A673 (cell line): ENCODE data around the gene ELF1. TPM values are rescaled to one million over a fixed set of nuclear protein-coding genes. Genes with fewer than 3 reads are reported as not detected.

Experiments used
- BruUV-seq: library from RNA; stranded (reverse); fragments of 400-500 nt; replicated peaks from 2 replicates; lab custom pipeline; 2021; lab: Mats Ljungman, UMichigan
- CTCF ChIA-PET: fragments of 300-600 bp; sonication (Branson Sonifier 250); formaldehyde crosslinking; loops from one replicate; lab custom pipeline; 2022; ENCODE audit warnings: antibody characterized with exemption; lab: Charles Lee
- POLR2A ChIA-PET: fragments of 300-600 bp; sonication (Branson Sonifier 250); formaldehyde crosslinking; loops from one replicate; lab custom pipeline; 2022; ENCODE audit warnings: antibody characterized with exemption; ENCODE audit not compliant: low non-redundant PET; lab: Charles Lee
- DNase-seq: peaks from one replicate; pipeline ENCODE4 v3.0.0-alpha.2; 2015; ENCODE audit warnings: low spot score
- H3K27ac ChIP-seq: fragments of 200-600 bp; sonication (generic); 2 replicates; pipeline ENCODE4 v1.5.1; 2016; ENCODE audit warnings: mixed run types, low read depth, mild to moderate bottlenecking, mixed read lengths, antibody characterized with exemption, low read length; ENCODE audit not compliant: poor library complexity, severe bottlenecking
- H3K27me3 ChIP-seq: fragments of 200-600 bp; sonication (generic); replicated peaks from 2 replicates; pipeline ENCODE4 v1.6.1; 2017; ENCODE audit warnings: mixed run types, low read depth, mild to moderate bottlenecking, mixed read lengths, antibody characterized with exemption, low read length; ENCODE audit not compliant: insufficient read depth, poor library complexity
- H3K36me3 ChIP-seq: fragments of 200-600 bp; sonication (generic); 2 replicates; pipeline ENCODE4 v1.6.1; 2016; ENCODE audit warnings: mixed run types, mild to moderate bottlenecking, mixed read lengths, antibody characterized with exemption, low read length; ENCODE audit not compliant: insufficient read depth, poor library complexity, severe bottlenecking
- H3K4me1 ChIP-seq: fragments of 200-600 bp; sonication (generic); 2 replicates; pipeline ENCODE4 v1.6.1; 2017; ENCODE audit warnings: mixed run types, mild to moderate bottlenecking, mixed read lengths, antibody characterized with exemption, low read length; ENCODE audit not compliant: insufficient read depth, poor library complexity, severe bottlenecking
- H3K4me3 ChIP-seq: fragments of 200-600 bp; sonication (generic); 2 replicates; pipeline ENCODE4 v1.5.1; 2016; ENCODE audit warnings: low read depth, mixed run types, mild to moderate bottlenecking, mixed read lengths, low read length; ENCODE audit not compliant: poor library complexity, severe bottlenecking
- H3K9me3 ChIP-seq: fragments of 200-600 bp; sonication (generic); 2 replicates; pipeline ENCODE4 v1.6.1; 2016; ENCODE audit warnings: mixed run types, low read depth, mild to moderate bottlenecking, mixed read lengths, antibody characterized with exemption, low read length; ENCODE audit not compliant: poor library complexity, severe bottlenecking
- EZH2 ChIP-seq: fragments of 200-600 bp; sonication (generic); IDR thresholded peaks from 2 replicates; pipeline ENCODE4 v1.6.1; 2017; ENCODE audit warnings: borderline replicate concordance, low read depth, mild to moderate bottlenecking, mixed read lengths, antibody characterized with exemption, low read length; ENCODE audit not compliant: poor library complexity, severe bottlenecking
- intact Hi-C: fragments of 100-400 bp; cut with micrococcal nuclease; formaldehyde crosslinking; loops from one replicate; pipeline ENCODE4 v1.10.0; 2022; ENCODE audit not compliant: unreplicated experiment
- total RNA-seq: library from RNA; stranded (reverse); gene quantifications from 2 replicates; pipeline ENCODE4 v1.2.3, GENCODE V29; 2021
- TF ChIP-seq, protein P1 (sequence below): fragments of 300-800, 200-600 bp; sonication (generic); conservative IDR thresholded peaks from 2 replicates; pipeline ENCODE4 v1.5.1; 2017; ENCODE audit warnings: low read depth, mild to moderate bottlenecking, antibody characterized with exemption, low read length, moderate library complexity, mixed read lengths

The ELF1 gene
- total RNA-seq, 1 experiment from 2014 or later = 31.5 TPM

DNA sequence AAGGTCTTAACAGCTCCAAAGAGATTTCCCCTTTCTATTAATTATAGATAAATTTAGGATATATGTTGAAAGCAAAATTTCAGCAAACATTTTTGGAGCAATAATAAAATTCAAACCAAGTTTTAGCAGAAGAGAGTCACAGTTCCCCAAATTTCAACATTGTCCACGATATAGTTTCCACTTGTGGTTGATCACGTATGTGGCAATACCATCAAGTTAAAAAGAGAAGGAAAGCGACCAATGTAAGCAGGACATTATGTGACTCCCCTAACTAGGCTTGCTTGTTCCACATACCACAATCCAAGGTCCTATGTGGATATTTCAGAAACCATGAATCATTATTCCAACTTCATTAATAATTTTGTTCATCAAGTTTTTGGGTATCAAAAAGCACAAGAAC, 52.8 kb downstream of the ELF1 start:
- DNase-seq = no peak
- Histone ChIP-seq H3K27me3 (no peaks in the 10 kb centered on the region), H3K9me3 (no peaks in the 10 kb centered on the region), H3K4me3 (no peak overlapping the region), H3K36me3 (no peaks in the 10 kb centered on the region), H3K27ac (no peak overlapping the region), H3K4me1 (peaks cover 16% of the 10 kb centered on the region)
- CTCF ChIA-PET = no interaction called here
- intact Hi-C loops = no loop called here
- POLR2A ChIA-PET = no interaction called here
- no TSS peak for BruUV-seq
- no peak for TF ChIP-seq EZH2
- TF ChIP-seq, protein P1, sequence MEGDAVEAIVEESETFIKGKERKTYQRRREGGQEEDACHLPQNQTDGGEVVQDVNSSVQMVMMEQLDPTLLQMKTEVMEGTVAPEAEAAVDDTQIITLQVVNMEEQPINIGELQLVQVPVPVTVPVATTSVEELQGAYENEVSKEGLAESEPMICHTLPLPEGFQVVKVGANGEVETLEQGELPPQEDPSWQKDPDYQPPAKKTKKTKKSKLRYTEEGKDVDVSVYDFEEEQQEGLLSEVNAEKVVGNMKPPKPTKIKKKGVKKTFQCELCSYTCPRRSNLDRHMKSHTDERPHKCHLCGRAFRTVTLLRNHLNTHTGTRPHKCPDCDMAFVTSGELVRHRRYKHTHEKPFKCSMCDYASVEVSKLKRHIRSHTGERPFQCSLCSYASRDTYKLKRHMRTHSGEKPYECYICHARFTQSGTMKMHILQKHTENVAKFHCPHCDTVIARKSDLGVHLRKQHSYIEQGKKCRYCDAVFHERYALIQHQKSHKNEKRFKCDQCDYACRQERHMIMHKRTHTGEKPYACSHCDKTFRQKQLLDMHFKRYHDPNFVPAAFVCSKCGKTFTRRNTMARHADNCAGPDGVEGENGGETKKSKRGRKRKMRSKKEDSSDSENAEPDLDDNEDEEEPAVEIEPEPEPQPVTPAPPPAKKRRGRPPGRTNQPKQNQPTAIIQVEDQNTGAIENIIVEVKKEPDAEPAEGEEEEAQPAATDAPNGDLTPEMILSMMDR = no peak

DNA sequence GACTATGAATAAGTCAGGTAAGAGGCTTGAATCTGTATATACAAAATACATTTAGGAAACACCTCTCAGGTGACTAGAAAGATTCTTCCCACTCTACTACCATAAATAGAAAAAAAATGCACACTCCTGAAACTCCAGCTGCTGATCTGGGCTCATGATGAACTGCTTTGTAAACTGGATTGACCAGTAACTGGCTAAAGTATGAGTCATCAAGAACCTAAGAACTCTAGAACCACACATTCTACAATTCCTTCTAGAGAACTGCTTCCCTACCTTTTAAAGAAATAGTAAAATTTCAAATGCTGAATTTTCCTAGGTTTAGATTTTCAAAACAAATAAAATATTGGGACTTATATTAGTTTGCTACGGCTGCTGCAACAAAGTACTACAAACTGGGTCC, 55.2 kb downstream of the ELF1 start:
- peaks cover 2% of the 10 kb centered on the region for H3K4me1 ChIP-seq
- H3K4me3 ChIP-seq = no peak overlapping the region
- intact Hi-C loops = no loop called here
- no TSS peak for BruUV-seq
- H3K27ac ChIP-seq = no peak overlapping the region
- H3K27me3 ChIP-seq = no peaks in the 10 kb centered on the region
- no peak for DNase-seq
- H3K36me3 ChIP-seq = no peaks in the 10 kb centered on the region
- no peak for TF ChIP-seq EZH2
- TF ChIP-seq, protein P1 = no peak
- H3K9me3 ChIP-seq = no peaks in the 10 kb centered on the region
- ChIA-PET CTCF (no interaction called here), POLR2A (no interaction called here)

DNA sequence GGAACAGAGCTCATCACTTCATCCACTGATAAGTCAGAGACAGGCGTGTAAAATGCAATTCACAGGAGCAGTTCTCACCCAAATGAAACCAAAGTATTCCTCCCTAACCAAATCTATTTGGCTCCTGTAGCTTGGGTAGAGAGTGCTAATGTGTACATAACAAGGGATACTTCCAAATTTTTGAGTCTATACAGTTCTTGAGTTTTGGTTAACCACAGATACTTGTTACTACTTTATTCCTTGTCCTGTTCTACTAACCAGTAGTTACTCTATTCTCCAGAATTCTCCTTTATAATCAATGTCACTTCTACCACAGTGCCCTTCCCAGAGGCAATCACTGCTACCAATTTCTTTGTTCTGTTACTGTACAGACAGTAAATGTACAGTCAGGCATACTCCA, 57.3 kb downstream of the ELF1 start:
- ChIA-PET CTCF (no interaction called here), POLR2A (no interaction called here)
- no peaks in the 10 kb centered on the region for H3K4me1 ChIP-seq
- intact Hi-C loops = no loop called here
- no peak for DNase-seq
- no peaks in the 10 kb centered on the region for H3K27me3 ChIP-seq
- no peak overlapping the region for H3K27ac ChIP-seq
- no TSS peak for BruUV-seq
- no peaks in the 10 kb centered on the region for H3K9me3 ChIP-seq
- no peak overlapping the region for H3K4me3 ChIP-seq
- no peak for TF ChIP-seq EZH2
- TF ChIP-seq, protein P1 = no peak
- peaks cover 5% of the 10 kb centered on the region for H3K36me3 ChIP-seq
